Sigmoid colon (tissue), 7 donors: Measurements from ENCODE around the gene CAPN6. TPM values are rescaled to one million over a fixed set of nuclear protein-coding genes. Genes with fewer than 3 reads are reported as not detected.

Source experiments
- DNase-seq: peaks from one replicate; pipeline ENCODE4 v3.0.0-alpha.2; 2019
- H3K27ac ChIP-seq, 4 donors: fragments of 200-600 bp; sonication (generic); one replicate each; pipeline ENCODE4 v1.5.1; 2016 to 2019; ENCODE audit warnings: mild to moderate bottlenecking in 1 of 4
- H3K27me3 ChIP-seq, 3 donors: fragments of 200-600 bp; sonication (generic); one replicate each; pipeline ENCODE4 v1.5.1; 2019; ENCODE audit warnings: mild to moderate bottlenecking in 1 of 3
- H3K36me3 ChIP-seq, 4 donors: fragments of 200-600 bp; sonication (generic); one replicate each; pipeline ENCODE4 v1.5.1; 2016 to 2019
- H3K4me1 ChIP-seq, 4 donors: fragments of 200-600 bp; sonication (generic); one replicate each; pipeline ENCODE4 v1.5.1; 2017 to 2019
- H3K4me3 ChIP-seq, 4 donors: fragments of 200-600 bp; sonication (generic); one replicate each; pipeline ENCODE4 v1.5.1; 2017 to 2019; ENCODE audit warnings: mild to moderate bottlenecking in 2 of 4, moderate library complexity in 1 of 4
- H3K9me3 ChIP-seq, 4 donors: fragments of 200-600 bp in 3 of 4; sonication (generic) in 3 of 4; one replicate each; pipeline versions ENCODE4 v1.5.1 to v1.6.1; 2013 to 2019
- EP300 ChIP-seq, 4 donors: sonication (generic); formaldehyde crosslinking; IDR thresholded peaks; one replicate each; pipeline ENCODE4 v1.6.1; 2017; ENCODE audit warnings: antibody characterized with exemption in 4 of 4
- POLR2A ChIP-seq, 2 donors: fragments of 450-650 bp; IDR thresholded peaks; one replicate each; pipeline ENCODE4 v1.6.1; 2016; ENCODE audit warnings: antibody characterized with exemption in 2 of 2, mild to moderate bottlenecking in 2 of 2, moderate library complexity in 2 of 2
- POLR2AphosphoS5 ChIP-seq, 4 donors: sonication (generic); formaldehyde crosslinking; IDR thresholded peaks; one replicate each; pipeline ENCODE4 v1.6.1; 2017; ENCODE audit warnings: antibody characterized with exemption in 4 of 4
- WGBS, 2 donors: extraction: QIAGEN DNeasy Blood & Tissue Kit; methylation state at CpG; one replicate each; pipeline ENCODE4 v1.1.7; 2013; 5-methylcytosine and 5-hydroxymethylcytosine counted together
- intact Hi-C: fragments of 100-400 bp; cut with DNase I; formaldehyde crosslinking; loops from one replicate; pipeline ENCODE4 v1.15.1; 2023
- polyA plus RNA-seq, 3 donors: library from polyadenylated mRNA; stranded (reverse); fragments of 200-250 nt; gene quantifications; one replicate each; pipeline ENCODE4 v1.2.3, GENCODE V29; 2013
- total RNA-seq, 4 donors: library from RNA; depleted of rRNA; stranded (reverse); fragments of >200 nt; gene quantifications; one replicate each; pipeline ENCODE4 v1.1.0, GENCODE V29; 2016
- TF ChIP-seq, protein P1 (sequence below), 4 experiments: fragments of 450-650 bp in 3 of 4; fragments of 200-600 bp in 1 of 4; IDR thresholded peaks; one replicate each; pipeline ENCODE4 v1.5.1; 2016 to 2019; ENCODE audit warnings: antibody characterized with exemption in 4 of 4, mild to moderate bottlenecking in 3 of 4, moderate library complexity in 2 of 4
- donor health status: healthy with polysubstance abuse.
- donor health status: Bipolar disorder and iron deficiency.
- donor health status: healthy.

Gene CAPN6
- total and polyA plus RNA-seq, 7 donors: 0.81 to 2.8 (median 1.2) TPM

DNA sequence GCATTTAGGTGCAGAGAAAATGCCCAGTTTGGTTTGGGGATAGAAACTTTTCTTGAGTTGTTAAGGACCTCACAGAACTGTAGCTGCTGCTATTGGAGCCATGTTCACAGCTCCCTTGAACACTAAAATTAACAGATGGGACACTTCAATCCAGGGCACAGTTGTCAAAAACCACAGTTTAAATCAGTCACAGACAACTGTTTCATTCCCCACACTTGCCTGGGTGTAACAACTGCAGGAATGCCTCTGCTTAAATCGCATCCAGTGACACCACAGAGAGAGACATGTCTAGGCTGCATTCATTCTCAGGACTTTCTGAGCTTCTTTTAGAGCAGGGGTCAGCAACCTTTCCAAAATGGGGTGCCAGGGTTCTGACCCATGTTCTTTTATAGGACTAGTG lies 12.7 kb upstream of the CAPN6 start:
- intact Hi-C loops: no loop called here
- H3K27ac ChIP-seq: no peak overlapping the region
- no peaks in the 10 kb centered on the region for H3K36me3 ChIP-seq
- no peaks in the 10 kb centered on the region for H3K27me3 ChIP-seq
- no peaks in the 10 kb centered on the region for H3K9me3 ChIP-seq
- no peaks in the 10 kb centered on the region for H3K4me1 ChIP-seq
- DNase-seq: no peak
- TF ChIP-seq, protein P1, sequence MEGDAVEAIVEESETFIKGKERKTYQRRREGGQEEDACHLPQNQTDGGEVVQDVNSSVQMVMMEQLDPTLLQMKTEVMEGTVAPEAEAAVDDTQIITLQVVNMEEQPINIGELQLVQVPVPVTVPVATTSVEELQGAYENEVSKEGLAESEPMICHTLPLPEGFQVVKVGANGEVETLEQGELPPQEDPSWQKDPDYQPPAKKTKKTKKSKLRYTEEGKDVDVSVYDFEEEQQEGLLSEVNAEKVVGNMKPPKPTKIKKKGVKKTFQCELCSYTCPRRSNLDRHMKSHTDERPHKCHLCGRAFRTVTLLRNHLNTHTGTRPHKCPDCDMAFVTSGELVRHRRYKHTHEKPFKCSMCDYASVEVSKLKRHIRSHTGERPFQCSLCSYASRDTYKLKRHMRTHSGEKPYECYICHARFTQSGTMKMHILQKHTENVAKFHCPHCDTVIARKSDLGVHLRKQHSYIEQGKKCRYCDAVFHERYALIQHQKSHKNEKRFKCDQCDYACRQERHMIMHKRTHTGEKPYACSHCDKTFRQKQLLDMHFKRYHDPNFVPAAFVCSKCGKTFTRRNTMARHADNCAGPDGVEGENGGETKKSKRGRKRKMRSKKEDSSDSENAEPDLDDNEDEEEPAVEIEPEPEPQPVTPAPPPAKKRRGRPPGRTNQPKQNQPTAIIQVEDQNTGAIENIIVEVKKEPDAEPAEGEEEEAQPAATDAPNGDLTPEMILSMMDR (IDR thresholded peaks at IDR 0.05): no peak
- TF ChIP-seq EP300 (IDR thresholded peaks at IDR 0.05): no peak
- TF ChIP-seq POLR2AphosphoS5 (IDR thresholded peaks at IDR 0.05): no peak
- TF ChIP-seq POLR2A (IDR thresholded peaks at IDR 0.05): no peak
- H3K4me3 ChIP-seq: no peak overlapping the region
- 88 to 92% methylated on average over 1 of the region's 1 CpG for WGBS, 2 donors

- H3K27ac ChIP-seq: no peak overlapping the region
- TF ChIP-seq POLR2AphosphoS5 (IDR thresholded peaks at IDR 0.05) (no peak), EP300 (IDR thresholded peaks at IDR 0.05) (no peak)
- TF ChIP-seq, protein P1 (IDR thresholded peaks at IDR 0.05): no peak
- DNase-seq: no peak
- intact Hi-C loops: no loop called here
- 90 to 93% methylated on average over 6 of the region's 6 CpGs for WGBS, 2 donors
- no peaks in the 10 kb centered on the region for H3K36me3 ChIP-seq
- no peaks in the 10 kb centered on the region for H3K27me3 ChIP-seq
- no peak overlapping the region for H3K4me3 ChIP-seq
- H3K4me1 ChIP-seq: no peaks in the 10 kb centered on the region
- no peaks in the 10 kb centered on the region for H3K9me3 ChIP-seq
These were observed 11.9 kb upstream of the CAPN6 start for GRCh38 chrX:111282139-111282538.

GRCh38 chrX:111268506-111268905 lies 1.8 kb downstream of the CAPN6 start:
- Histone ChIP-seq H3K4me3 (no peak overlapping the region), H3K36me3 (no peaks in the 10 kb centered on the region), H3K9me3 (no peaks in the 10 kb centered on the region), H3K27me3 (no peaks in the 10 kb centered on the region), H3K27ac (no peak overlapping the region), H3K4me1 (no peaks in the 10 kb centered on the region)
- WGBS, 2 donors: 38 to 43% methylated on average over 2 of the region's 2 CpGs
- intact Hi-C loops: no loop called here
- TF ChIP-seq POLR2AphosphoS5 (IDR thresholded peaks at IDR 0.05): no peak
- TF ChIP-seq, protein P1 (IDR thresholded peaks at IDR 0.05): no peak
- no peak for TF ChIP-seq EP300 (IDR thresholded peaks at IDR 0.05)
- TF ChIP-seq POLR2A (IDR thresholded peaks at IDR 0.05): no peak
- no peak for DNase-seq

GRCh38 chrX:111265486-111265885 lies 4.8 kb downstream of the CAPN6 start:
- WGBS, 2 donors: 45 to 75% methylated on average over 2 of the region's 2 CpGs
- H3K27me3 ChIP-seq: no peaks in the 10 kb centered on the region
- DNase-seq: no peak
- intact Hi-C loops: no loop called here
- no peak overlapping the region for H3K27ac ChIP-seq
- H3K36me3 ChIP-seq: no peaks in the 10 kb centered on the region
- no peak for TF ChIP-seq POLR2AphosphoS5 (IDR thresholded peaks at IDR 0.05)
- no peak for TF ChIP-seq POLR2A (IDR thresholded peaks at IDR 0.05)
- no peak for TF ChIP-seq EP300 (IDR thresholded peaks at IDR 0.05)
- TF ChIP-seq, protein P1 (IDR thresholded peaks at IDR 0.05): no peak
- H3K9me3 ChIP-seq: no peaks in the 10 kb centered on the region
- H3K4me1 ChIP-seq: no peaks in the 10 kb centered on the region
- H3K4me3 ChIP-seq: no peak overlapping the region

GRCh38 chrX:111264385-111264784 lies 5.9 kb downstream of the CAPN6 start:
- intact Hi-C loops: no loop called here
- H3K4me1 ChIP-seq: no peaks in the 10 kb centered on the region
- 70 to 90% methylated on average over 2 of the region's 2 CpGs for WGBS, 2 donors

More at GRCh38 chrX:111264385-111264784, 5.9 kb downstream of the CAPN6 start:
- no peak for DNase-seq
- TF ChIP-seq POLR2A (IDR thresholded peaks at IDR 0.05) (no peak), POLR2AphosphoS5 (IDR thresholded peaks at IDR 0.05) (no peak)
- no peaks in the 10 kb centered on the region for H3K36me3 ChIP-seq
- no peaks in the 10 kb centered on the region for H3K9me3 ChIP-seq
- H3K27me3 ChIP-seq: no peaks in the 10 kb centered on the region
- H3K4me3 ChIP-seq: no peak overlapping the region
- no peak overlapping the region for H3K27ac ChIP-seq
